Amniotic epithelial cell (primary cell): ENCODE data around the gene FGF11.

Experiments used
- DNase-seq: peaks from one replicate; pipeline ENCODE4 v3.0.0-alpha.2; 2010; ENCODE audit warnings: low read depth

The FGF11 gene

GRCh38 chr17:7431231-7431630 lies 8.1 kb upstream of the FGF11 start:
- DNase-seq: peak; percentile 50

- no peak for DNase-seq
Observed at GRCh38 chr17:7432296-7432695, 7.0 kb upstream of the FGF11 start.

GRCh38 chr17:7435676-7436555 lies 3.4 kb upstream of the FGF11 start:
- no peak for DNase-seq

- DNase-seq: peak; percentile 70
Observed at GRCh38 chr17:7436556-7437368, 2.5 kb upstream of the FGF11 start.

- DNase-seq: no peak
Observed at GRCh38 chr17:7437369-7437863, 1.9 kb upstream of the FGF11 start.

- no peak for DNase-seq
Observed at GRCh38 chr17:7437950-7438614, 1.2 kb upstream of the FGF11 start.

- DNase-seq: no peak
Observed at GRCh38 chr17:7438656-7439460, 454 bp upstream of the FGF11 start.

GRCh38 chr17:7440113-7440833 lies 961 bp downstream of the FGF11 start:
- no peak for DNase-seq

- peak; percentile 44 for DNase-seq
Observed at GRCh38 chr17:7440834-7441195, 1.5 kb downstream of the FGF11 start.

GRCh38 chr17:7441266-7441665 lies 2.0 kb downstream of the FGF11 start:
- DNase-seq: no peak

- DNase-seq: no peak
Observed at GRCh38 chr17:7442142-7442541, 2.8 kb downstream of the FGF11 start.

GRCh38 chr17:7443499-7444485 lies 4.5 kb downstream of the FGF11 start:
- peak; percentile 78 for DNase-seq

- peak; percentile 42 for DNase-seq
Observed at GRCh38 chr17:7444682-7445618, 5.6 kb downstream of the FGF11 start, which contains the start of gene CHRNB1. Gene CHRNB1 (plus strand): TSS chr17:7445061. CDS start chr17:7445128, 67 bp downstream.

GRCh38 chr17:7445619-7445968 lies 6.3 kb downstream of the FGF11 start:
- no peak for DNase-seq

GRCh38 chr17:7448461-7448860 lies 9.1 kb downstream of the FGF11 start:
- no peak for DNase-seq

GRCh38 chr17:7459961-7460545 lies 20.7 kb downstream of the FGF11 start:
- no peak for DNase-seq

- no peak for DNase-seq
Observed at GRCh38 chr17:7460850-7461660, 21.7 kb downstream of the FGF11 start.
